ENCODE data around the gene GNAI3.
A peak's percentile ranks its signal among the peaks of the same experiment; 100 is the strongest.

Gene GNAI3

DNA sequence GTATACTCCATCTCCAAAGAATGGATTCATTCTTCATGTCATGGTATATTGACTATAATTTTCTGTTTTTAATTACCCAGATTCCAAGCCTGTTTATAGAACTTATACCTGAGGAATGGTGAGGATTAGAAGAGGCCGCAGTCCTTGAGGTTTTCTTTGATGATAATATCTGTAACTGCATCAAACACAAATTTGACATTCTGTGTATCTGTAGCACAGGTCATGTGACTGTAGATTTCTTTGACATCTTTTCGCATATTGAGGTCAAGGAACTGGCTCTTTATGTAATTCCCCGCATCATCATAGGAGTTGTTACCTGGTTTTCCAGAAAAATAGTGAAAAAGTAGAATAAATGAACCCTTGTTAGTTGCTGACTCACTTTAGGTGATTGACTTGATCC is 54.8 kb downstream of the GNAI3 start:
- TF ChIP-seq, protein P1, sequence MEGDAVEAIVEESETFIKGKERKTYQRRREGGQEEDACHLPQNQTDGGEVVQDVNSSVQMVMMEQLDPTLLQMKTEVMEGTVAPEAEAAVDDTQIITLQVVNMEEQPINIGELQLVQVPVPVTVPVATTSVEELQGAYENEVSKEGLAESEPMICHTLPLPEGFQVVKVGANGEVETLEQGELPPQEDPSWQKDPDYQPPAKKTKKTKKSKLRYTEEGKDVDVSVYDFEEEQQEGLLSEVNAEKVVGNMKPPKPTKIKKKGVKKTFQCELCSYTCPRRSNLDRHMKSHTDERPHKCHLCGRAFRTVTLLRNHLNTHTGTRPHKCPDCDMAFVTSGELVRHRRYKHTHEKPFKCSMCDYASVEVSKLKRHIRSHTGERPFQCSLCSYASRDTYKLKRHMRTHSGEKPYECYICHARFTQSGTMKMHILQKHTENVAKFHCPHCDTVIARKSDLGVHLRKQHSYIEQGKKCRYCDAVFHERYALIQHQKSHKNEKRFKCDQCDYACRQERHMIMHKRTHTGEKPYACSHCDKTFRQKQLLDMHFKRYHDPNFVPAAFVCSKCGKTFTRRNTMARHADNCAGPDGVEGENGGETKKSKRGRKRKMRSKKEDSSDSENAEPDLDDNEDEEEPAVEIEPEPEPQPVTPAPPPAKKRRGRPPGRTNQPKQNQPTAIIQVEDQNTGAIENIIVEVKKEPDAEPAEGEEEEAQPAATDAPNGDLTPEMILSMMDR (conservative IDR thresholded peaks at IDR 0.05) = no peak
- H3K27ac ChIP-seq = peak overlapping the region; percentile 72

DNA sequence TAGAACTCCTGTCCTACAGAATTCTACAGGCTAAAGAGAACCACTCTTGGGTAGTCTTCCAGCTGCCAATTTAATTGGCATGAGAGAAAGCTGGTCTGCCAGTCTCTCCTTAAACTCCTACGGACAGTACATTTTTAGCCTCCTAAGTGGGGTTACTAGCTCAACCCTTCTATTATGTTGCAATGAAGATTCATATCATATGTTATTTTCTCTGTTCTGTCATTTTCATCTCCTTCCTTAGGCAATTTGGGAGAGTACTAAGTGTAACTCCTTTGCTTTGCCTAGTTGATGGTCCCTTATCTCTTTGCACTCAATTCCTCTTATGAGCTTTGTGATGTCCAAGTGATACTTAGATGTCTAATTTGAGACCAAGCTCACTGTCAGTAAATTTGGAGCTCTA is 57.0 kb downstream of the GNAI3 start:
- no peak overlapping the region for H3K27ac ChIP-seq
- TF ChIP-seq, protein P1 (conservative IDR thresholded peaks at IDR 0.05) = no peak

GRCh38 chr1:109609881-109610280 is 61.5 kb downstream of the GNAI3 start:
- TF ChIP-seq, protein P1 (conservative IDR thresholded peaks at IDR 0.05) = no peak
- H3K27ac ChIP-seq = no peak overlapping the region

- H3K27ac ChIP-seq = no peak overlapping the region
- TF ChIP-seq, protein P1 (conservative IDR thresholded peaks at IDR 0.05) = no peak
Observed at GRCh38 chr1:109610609-109611307, 62.3 kb downstream of the GNAI3 start.

DNA sequence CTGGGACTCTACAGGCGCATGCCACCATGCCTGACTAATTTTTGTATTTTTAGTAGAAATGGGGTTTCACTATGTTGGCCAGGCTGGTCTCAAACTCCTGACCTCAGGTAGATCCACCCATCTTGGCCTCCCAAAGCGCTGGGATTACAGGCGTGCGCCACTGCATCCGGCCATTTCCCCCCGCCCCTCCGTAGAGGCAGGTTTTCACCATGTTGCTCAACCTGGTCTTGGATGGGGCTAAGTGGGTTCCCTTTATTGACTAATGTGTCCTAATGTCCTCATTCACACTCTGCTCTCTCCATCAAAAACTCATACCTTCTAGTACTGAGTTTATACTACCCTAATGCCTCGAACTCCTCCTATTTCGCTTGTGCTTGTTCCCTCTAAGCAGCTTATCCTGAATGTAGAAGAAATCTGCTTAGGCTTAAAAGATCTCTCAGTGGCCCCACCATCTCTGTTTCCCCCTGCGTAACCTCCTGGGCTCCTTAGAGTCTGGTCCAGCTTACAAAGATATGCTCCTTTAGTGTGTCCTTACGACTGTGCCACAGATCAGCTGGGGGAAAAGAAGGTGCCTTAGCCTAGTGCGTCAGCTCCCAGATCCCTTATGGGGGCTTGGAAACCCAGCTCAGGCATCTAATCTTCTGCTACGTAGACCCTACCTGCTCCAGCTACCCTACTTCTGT is 63.0 kb downstream of the GNAI3 start:
- TF ChIP-seq, protein P1 (conservative IDR thresholded peaks at IDR 0.05) = no peak
- no peak overlapping the region for H3K27ac ChIP-seq

DNA sequence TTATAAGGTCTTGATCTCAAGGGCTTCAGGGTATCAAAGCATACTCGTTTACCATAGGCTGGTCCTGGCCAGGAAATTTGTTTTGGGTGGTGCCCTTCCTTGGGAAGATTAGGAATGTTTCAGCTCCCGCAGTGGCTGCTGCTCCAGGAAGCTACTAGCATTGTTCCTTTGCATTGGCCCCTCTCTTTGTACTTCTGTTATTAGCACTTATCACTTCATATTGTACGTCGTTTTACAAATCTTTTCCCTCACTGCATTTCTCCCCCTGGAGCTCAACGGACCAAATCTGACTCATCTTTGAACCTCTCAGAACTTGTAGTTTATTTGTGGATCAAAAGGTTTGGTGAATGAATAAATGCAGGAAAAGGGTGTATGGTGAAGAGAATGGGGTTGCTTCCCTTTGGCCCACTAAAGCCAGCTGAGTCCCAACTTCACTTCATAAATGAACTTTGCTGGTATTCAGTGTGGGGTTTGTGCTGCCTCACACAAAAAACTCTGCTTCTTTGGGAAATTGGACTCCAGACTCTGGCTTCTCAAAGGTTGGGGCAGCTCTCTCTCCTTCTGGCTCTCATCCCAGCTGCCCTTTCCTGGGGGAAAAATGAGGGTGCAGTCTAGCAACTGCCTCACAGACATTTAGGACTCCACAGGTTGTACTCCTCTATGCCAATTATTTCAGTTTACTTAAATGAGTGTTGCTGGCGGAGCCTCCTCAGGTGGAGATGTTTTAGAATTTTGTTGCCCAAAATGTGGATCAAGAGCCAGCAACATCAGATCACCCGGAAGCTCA is 65.1 kb downstream of the GNAI3 start:
- TF ChIP-seq, protein P1 (conservative IDR thresholded peaks at IDR 0.05) = no peak
- no peak overlapping the region for H3K27ac ChIP-seq

DNA sequence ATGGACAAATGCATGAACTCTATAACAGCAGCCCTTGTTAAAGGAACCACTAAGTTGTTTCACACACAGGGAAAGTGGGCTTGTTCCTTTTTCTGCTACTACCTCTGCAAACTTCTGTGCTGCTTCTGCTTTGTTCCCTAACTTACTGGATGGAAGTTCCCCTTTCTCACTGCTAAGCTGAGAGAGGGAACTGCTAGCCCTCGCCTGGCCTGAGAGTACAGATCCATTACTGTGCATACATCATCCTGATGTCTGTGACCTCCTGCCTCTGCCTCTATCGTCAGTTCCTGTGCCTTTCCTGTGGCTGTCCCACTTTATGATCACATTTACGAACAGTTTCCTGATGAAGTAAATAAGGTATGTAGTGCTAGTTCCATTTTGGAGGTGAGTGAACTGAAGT is 67.5 kb downstream of the GNAI3 start:
- TF ChIP-seq, protein P1 (conservative IDR thresholded peaks at IDR 0.05) = no peak
- H3K27ac ChIP-seq = peak overlapping the region; percentile 29

Measured in VCaP (cell line).